T-helper 2 cell treated with Interferon-gamma antibody and Interleukin-4, amounts not matched to agents 100 ng/mL and 5 ng/mL, for 36 hours (primary cell): ENCODE results near the gene MAGEB16. TPM values are rescaled to one million over a fixed set of nuclear protein-coding genes. Genes with fewer than 3 reads are reported as not detected.

Experiments
- intact Hi-C: fragments of 100-400 bp; cut with micrococcal nuclease; formaldehyde crosslinking; loops from one replicate; pipeline ENCODE4 v1.15.1; 2023
- total RNA-seq: library from RNA; stranded (reverse); gene quantifications from 2 replicates; pipeline ENCODE4 v1.2.3, GENCODE V29; 2022

MAGEB16 gene
- total RNA-seq, result not detected in 2 replicates

- intact Hi-C loops, result no loop called here
Measured at GRCh38 chrX:35798042-35798441, at the start of gene MAGEB16. Gene MAGEB16, plus strand, starts transcription at chrX:35798342. Its CDS starts 3,855 bp downstream, at chrX:35802197.

DNA sequence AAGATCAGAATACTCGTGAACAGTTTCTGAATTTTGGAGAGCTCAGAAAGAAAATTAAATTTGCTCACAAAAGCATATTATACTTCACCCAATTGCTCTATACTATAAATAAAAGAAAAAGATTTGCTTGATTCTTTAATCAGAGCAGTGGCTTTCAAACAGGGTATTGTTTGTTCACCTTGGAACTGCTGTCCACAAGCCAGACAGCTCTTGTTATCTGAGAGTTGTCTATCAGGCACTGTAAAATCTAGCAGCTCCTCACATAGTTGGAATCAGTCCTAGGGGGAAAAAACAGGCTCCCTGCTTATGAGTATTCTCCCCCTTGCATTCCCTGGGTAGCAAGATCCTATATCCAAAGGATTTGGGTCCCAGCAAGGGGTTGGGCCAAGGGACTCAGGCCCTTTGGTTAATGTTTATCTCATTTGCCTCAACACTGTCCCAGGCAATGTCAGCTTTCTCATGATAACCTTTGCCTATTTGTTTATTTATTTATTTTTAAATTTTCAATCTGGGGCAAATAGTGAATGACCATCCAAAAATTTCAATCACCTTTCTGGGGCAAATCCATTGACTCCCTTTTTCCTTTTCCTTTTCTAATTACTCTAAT lies 24.1 kb upstream of the MAGEB16 start:
- intact Hi-C loops, result no loop called here

DNA sequence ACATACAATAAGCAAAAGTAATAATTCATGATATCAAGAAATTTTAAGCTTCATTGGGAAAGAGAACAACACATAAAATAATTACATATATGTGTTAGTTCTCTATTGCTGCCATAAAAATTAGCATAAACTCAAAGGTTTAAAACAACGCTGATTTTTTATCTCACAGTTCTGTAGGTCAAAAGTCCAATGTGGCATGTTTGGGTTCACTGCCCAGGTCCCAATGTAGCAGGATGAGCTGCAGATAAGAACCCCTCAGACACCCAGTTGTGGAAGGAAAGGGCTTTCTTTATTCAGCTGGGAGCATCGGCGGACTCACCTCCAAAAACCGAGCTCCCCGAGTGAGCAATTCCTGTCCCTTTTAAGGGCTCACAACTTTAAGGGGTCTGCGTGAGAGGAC lies 13.1 kb upstream of the MAGEB16 start:
- intact Hi-C loops, result no loop called here

DNA sequence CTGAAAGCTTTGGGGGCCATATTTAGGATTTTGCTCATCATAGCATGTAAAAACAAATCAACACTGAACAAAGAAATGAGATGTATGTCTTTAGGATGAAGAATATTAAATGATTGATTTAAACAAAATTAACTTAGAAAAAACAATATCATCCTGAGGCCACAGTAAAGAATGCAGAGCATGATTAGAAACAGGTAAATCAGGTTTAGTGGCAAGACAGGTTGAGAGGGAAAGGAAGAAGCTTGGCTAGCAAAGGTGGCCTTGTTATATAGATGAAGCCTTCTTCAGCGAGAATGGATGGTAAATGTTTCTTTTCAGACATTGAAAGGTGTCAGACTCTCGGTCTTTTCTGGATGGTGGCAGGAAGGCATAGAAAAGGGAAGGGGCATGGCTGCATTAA lies 11.9 kb upstream of the MAGEB16 start:
- intact Hi-C loops, result no loop called here

DNA sequence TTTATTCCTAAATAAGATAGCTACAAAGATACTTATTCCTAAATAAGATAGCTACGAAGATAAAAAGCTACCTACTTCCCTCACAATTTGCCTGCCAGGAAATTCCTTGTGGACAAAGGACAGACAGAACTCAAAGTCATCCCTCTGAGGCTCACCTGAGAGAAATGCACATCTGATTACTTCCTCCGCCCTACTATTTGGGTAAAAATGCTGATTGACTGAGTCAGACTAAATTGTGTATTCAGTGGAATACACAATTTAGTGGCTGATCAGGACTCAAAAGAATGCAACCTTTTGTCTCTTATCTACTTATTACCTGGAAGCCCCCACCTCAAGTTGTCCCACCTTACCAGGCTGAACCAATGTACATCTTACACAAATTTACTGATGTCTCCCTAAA lies 10.3 kb upstream of the MAGEB16 start:
- intact Hi-C loops, result no loop called here

DNA sequence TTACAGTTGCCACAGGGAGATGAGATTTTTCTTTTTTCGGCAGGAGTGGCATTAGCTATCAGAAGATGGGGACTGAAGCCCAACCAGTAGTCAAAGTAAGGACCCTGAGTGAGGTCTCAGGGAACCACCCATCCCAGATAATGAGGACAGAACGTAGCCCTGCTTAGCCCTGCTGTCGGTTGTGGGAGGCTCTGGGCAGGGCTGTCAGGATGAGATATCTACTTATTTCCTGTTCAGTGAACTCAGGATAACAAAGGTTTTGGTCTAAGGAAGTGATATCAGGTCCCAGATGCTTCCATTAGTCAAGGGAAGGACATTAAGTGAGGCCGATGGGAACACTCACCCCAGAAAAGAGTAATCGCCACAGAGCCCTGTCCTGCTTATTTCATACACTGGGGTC lies 2.3 kb downstream of the MAGEB16 start:
- intact Hi-C loops, result no loop called here

DNA sequence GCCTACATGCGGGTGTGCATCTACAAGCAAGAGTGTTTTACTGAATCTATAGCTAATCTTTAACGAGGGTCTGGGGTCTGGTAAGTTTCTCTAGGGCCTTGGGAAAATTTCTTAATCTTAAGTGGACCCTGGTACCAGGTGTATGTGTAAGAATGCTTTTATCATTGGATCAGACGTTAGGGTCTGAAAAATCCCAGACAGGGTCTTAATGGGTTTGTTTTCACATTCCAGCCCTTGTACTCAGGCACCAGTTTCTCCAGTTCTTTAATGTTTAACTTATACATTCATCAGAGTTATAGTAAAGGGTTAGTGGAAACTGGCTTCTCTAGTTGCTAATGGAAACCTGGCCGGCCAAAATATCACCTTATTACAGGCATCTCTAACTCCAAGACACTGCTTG lies 11.6 kb downstream of the MAGEB16 start:
- intact Hi-C loops, result no loop called here

DNA sequence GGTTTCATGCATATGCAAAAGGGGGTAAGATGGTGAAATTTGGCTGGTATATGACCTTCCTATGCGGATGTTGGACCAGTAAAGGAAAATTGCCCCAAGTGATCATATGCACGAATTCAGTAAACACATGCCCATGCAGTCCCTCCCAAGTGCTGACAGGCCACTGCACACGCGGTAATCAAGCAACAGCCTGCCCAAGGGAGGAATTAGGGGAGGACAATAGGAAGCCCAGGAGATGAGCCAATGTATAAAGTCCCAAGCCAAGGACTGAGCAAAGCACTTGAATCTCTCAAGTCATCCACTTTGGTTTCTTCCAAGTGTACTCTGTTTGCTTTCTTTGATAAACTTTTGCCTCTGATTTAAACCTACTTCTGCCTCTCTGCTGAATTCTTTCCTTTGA lies 21.1 kb downstream of the MAGEB16 start:
- intact Hi-C loops, result no loop called here

DNA sequence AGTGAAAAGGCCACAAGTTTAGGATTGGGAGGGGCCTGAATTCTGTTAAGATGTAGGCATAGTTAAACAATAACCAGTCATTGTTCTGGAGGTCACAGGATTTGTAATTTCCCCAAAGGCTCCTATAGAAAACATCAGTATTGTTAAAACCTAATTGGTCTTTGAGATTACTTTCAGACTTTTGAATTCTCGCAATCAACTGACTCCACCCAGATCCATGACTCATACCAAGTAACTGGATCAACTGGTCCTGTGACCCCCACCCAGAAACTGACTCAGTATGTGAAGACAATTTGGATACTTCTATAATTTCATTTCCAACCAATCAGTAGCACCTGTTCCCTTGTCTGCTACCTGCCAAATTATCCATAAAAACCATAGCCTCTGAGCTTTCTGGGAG lies 28.4 kb downstream of the MAGEB16 start:
- intact Hi-C loops, result no loop called here

GRCh38 chrX:35829501-35829900 lies 31.4 kb downstream of the MAGEB16 start:
- intact Hi-C loops, result no loop called here

DNA sequence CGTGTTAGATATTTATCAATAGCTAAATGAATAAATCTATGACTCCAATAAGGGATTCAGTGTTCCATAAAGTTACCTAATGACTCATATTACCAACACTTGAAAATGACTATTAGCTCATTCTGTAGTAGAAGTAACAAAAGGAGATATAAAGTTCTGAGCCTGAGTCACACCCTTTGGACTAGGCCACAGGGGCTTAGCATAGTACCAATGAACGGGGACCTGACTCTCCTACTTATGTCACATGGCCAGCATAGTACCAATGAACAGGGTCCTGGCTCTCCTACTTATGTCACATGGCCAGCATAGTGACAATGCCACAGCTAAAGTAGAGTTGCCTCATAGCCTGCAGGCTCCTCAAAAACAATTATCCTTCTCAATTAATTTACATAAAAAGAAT lies 43.7 kb downstream of the MAGEB16 start:
- intact Hi-C loops, result no loop called here

GRCh38 chrX:35842674-35843073 lies 44.5 kb downstream of the MAGEB16 start:
- intact Hi-C loops, result no loop called here

- intact Hi-C loops, result no loop called here
Measured at GRCh38 chrX:35847736-35848135, 49.6 kb downstream of the MAGEB16 start.

Other genes with a start within 250 kb of the MAGEB16 start
- not detected in 2 replicates for gene CFAP47, start 121.4 kb downstream of the MAGEB16 start, total RNA-seq